Measurements from ENCODE around the gene C3orf18.

DNA sequence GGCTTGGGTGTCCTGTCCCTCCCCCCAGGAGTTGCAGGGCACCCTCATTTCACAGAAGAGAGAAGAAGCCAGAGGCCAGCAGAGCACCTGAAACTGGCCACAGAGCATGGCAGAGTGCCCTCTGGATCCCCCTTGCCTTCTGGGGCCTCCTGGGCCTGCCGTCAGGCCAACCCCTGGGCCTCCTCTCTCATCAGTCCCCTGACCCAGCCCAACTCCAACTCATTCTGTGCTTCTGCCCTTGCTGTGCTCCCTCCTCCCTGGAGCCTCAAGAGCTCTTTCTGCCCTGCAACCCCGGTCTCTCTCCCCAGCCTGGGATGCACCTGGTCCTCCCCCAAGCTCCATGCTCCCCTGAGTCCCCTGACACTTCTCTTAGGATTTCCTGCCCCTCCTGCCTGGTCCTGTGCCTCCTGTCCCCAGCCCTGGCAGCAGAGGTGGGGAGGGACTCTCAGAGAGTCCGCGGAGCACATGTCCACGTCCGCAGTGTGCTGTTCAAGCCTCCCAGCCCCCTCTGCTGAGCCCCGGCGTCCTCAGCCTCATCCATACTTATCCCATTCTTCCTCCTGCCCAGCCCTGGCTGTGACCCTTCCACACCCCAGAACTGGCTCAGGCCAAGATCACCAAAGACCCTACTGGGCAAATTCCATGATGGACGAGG, 33.6 kb downstream of the C3orf18 start:
- no peak for TF ChIP-seq SUZ12 (IDR thresholded peaks at IDR 0.05; ENCODE audit: extremely low read depth, insufficient read depth, insufficient read length)
- TF ChIP-seq ZNF274 (IDR thresholded peaks at IDR 0.05; ENCODE audit: low read depth, low read length) = no peak

Data from NT2/D1 (cell line).